ENCODE measurements around the gene RGS5.

Gene RGS5

DNA sequence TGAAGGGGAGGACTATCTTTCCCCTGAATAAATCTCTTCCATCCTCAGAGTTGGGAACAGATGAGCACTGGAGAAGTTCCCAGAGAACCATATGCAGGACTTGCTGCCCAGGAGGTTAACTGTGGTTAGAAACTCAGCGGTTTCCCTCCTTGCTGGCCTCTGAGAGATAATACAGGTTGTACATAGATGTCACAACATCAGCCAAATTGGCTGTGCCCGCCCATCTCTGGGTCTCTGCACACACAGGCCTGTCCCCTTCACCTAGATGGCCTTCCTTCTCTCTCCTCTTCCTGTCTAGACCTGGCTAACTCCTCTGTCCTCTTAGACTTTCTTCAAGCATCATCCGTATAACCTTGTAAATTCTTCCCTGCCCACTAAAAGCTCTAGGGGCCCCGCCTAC lies 5.7 kb downstream of the RGS5 start:
- no peak overlapping the region for H3K27ac ChIP-seq
- TF ChIP-seq, protein P1, sequence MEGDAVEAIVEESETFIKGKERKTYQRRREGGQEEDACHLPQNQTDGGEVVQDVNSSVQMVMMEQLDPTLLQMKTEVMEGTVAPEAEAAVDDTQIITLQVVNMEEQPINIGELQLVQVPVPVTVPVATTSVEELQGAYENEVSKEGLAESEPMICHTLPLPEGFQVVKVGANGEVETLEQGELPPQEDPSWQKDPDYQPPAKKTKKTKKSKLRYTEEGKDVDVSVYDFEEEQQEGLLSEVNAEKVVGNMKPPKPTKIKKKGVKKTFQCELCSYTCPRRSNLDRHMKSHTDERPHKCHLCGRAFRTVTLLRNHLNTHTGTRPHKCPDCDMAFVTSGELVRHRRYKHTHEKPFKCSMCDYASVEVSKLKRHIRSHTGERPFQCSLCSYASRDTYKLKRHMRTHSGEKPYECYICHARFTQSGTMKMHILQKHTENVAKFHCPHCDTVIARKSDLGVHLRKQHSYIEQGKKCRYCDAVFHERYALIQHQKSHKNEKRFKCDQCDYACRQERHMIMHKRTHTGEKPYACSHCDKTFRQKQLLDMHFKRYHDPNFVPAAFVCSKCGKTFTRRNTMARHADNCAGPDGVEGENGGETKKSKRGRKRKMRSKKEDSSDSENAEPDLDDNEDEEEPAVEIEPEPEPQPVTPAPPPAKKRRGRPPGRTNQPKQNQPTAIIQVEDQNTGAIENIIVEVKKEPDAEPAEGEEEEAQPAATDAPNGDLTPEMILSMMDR (IDR thresholded peaks at IDR 0.05) = no peak
- TF ChIP-seq ZFX (IDR thresholded peaks at IDR 0.05; ENCODE audit: borderline replicate concordance) = no peak

DNA sequence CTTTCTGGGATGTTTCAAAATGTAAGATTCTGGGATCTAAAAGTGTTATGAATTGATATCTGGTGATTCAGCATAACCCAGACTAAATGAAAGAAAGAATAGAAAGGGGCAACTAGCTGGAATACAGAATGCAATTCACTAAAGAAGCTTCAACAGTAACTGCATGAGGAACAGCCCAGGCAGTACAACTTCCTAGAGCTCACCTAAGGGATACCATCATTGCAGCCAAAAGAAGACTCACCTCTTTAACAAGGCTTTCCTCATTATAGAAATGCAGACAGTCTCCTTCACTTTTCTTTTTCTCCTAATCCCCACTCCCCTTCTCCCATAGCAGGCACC lies 6.3 kb downstream of the RGS5 start:
- TF ChIP-seq, protein P1 (IDR thresholded peaks at IDR 0.05) = no peak
- TF ChIP-seq ZFX (IDR thresholded peaks at IDR 0.05; ENCODE audit: borderline replicate concordance) = no peak
- H3K27ac ChIP-seq = no peak overlapping the region

DNA sequence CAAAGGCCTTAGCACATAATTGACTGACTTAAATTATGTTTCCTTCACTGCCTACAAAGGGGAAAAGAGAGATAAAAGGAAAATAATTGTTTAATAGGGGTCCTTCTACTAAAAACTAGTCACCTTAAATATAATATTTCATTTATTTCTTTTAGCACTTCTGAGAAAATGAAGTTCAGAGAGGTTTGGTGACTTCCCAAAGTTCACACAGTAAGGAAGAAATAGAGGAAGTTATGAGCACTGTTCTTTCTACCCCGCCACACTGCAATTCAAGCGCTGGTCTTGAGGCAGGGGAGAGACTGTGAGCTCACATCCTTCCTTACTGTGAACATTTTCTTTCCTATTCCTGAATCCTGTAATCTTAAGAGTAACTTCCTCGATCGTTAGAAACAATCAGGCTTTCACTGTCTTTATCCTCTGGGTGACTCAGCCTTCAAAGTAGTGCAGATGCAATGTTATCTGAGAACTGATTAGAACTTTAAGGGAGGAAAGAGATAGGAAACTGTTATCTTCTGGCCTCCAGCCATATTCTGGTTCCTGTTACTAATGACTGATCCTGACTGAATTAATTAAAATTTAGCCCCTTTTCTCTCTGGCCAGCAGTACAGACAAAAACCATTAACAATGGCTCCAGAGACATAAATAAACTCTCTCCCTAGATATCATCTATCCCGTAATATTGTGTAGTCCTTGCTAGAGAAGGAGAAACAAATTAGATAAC lies 6.8 kb downstream of the RGS5 start:
- no peak overlapping the region for H3K27ac ChIP-seq
- TF ChIP-seq, protein P1 (IDR thresholded peaks at IDR 0.05) = no peak
- TF ChIP-seq ZFX (IDR thresholded peaks at IDR 0.05; ENCODE audit: borderline replicate concordance) = no peak

DNA sequence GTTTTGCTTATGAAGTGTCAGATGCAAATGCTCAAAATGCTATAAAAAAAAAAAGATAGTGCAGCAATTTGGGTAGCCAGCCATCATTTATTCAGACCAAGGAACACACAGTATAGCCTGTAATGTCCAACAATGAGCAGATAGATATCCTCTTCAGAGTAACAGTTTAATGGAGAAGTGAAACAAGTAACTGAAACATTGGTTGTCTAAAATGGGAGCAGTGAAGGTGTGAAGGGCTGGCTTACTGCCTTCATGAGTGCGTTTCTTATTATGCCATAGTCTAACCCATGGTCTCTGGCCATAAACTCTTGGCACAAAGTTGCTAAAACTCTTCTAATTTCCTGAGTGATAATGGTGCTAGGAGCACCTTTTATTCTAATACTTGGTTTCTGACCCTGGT lies 11.4 kb downstream of the RGS5 start:
- TF ChIP-seq, protein P1 (IDR thresholded peaks at IDR 0.05) = no peak
- TF ChIP-seq ZFX (IDR thresholded peaks at IDR 0.05; ENCODE audit: borderline replicate concordance) = no peak
- H3K27ac ChIP-seq = no peak overlapping the region

DNA sequence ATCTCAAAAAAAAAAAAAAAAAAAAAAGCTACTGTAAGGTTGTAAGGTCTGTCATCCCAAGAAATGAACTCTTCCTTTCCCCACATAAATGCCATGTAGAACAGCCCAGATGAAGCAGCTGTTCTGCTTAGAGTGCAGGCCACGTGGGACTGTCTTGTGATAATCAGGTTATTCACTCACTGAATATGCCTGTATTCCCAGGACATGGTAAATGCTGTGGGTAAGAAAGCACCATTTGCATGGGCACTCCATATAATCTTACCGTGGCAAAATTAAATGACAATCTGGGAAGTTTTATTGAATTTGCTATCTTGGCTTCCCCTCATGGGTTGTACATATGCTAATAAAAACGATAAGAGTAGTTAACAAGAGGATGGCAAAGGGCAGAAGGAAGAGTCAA lies 13.8 kb downstream of the RGS5 start:
- no peak overlapping the region for H3K27ac ChIP-seq
- no peak for TF ChIP-seq ZFX (IDR thresholded peaks at IDR 0.05; ENCODE audit: borderline replicate concordance)

DNA sequence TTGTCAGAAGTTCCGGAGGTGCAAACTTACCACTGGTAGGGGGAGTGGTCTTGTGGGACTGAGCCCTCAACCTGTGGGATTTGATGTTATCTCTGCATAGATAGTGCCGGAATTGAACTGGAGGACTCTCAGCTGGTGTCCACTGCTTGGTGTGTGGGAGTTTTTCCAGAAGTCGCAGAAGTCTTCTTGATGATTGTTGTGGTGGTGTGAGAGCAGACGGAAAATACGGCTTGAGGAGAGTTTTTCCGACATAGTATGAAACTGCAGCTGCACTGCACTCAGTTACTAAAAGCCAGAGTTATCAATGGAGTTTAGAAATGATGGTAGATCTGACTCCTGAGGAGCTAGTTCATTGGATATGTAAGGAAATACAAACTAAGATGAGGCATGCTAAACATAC lies 14.9 kb downstream of the RGS5 start:
- no peak overlapping the region for H3K27ac ChIP-seq
- TF ChIP-seq ZFX (IDR thresholded peaks at IDR 0.05; ENCODE audit: borderline replicate concordance) = no peak
- TF ChIP-seq, protein P1 (IDR thresholded peaks at IDR 0.05) = no peak

DNA sequence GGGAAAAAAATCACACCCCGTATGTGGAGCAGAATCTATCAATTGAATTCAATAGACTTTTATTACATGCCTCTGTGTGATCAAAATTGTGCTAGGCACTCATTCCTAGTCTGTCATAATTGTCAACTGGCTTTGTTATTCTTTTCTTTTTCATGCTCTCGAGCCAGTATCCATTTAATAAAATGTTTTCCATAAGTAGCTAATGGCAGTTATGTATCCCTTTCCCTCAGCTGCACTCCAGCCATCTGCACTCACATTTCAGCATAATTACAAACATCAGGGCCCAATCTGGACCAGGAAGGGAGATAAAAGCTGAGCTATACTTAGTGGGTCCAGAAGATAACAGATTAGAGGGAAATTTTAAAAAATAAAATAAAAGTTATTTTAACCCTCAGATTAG lies 15.9 kb downstream of the RGS5 start:
- no peak overlapping the region for H3K27ac ChIP-seq
- TF ChIP-seq, protein P1 (IDR thresholded peaks at IDR 0.05) = no peak
- TF ChIP-seq ZFX (IDR thresholded peaks at IDR 0.05; ENCODE audit: borderline replicate concordance) = no peak

All from 22Rv1 (cell line).